Activated T-helper 9 cell treated with anti-CD3 and anti-CD28 coated beads, Interleukin-2, amount 50 U/mL, for 16 hours (primary cell): ENCODE results near the gene CEP104.
A peak's percentile ranks its signal among the peaks of the same experiment; 100 is the strongest.

Experiments
- DNase-seq: peaks from one replicate; pipeline ENCODE4 v3.0.0-alpha.2; 2020; ENCODE audit warnings: low read depth

Gene CEP104

DNA sequence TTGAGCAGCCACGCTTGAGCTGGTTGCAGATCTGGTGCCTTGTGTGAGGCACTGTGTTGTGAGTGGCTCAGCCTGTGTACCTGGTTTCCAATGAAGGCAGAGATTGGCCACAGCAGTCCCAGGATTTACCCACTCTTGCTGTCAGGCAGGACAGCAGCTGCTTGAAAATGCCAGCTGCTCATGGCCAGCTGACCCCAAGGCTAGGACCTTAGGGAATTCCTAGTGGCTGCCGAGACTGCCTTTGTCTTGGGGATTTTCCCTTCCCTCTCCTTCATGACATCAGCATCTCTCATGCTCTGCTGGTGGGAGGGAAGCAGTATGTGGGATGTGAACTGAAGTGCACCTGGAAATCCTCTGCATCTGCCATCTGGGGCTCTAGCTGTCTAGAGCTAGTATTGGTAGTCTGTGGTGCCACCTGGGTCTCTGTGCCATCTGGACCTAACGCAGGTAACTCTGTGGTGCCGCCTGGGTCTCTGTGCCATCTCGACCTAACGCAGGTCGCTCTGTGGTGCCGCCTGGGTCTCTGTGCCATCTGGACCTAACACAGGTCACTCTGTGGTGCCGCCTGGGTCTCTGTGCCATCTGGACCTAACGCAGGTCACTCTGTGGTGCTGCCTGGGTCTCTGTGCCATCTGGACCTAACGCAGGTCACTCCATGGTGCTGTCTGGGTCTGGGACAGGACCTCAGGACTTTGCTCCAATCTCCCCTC is 56.9 kb downstream of the CEP104 start:
- DNase-seq, result no peak

DNA sequence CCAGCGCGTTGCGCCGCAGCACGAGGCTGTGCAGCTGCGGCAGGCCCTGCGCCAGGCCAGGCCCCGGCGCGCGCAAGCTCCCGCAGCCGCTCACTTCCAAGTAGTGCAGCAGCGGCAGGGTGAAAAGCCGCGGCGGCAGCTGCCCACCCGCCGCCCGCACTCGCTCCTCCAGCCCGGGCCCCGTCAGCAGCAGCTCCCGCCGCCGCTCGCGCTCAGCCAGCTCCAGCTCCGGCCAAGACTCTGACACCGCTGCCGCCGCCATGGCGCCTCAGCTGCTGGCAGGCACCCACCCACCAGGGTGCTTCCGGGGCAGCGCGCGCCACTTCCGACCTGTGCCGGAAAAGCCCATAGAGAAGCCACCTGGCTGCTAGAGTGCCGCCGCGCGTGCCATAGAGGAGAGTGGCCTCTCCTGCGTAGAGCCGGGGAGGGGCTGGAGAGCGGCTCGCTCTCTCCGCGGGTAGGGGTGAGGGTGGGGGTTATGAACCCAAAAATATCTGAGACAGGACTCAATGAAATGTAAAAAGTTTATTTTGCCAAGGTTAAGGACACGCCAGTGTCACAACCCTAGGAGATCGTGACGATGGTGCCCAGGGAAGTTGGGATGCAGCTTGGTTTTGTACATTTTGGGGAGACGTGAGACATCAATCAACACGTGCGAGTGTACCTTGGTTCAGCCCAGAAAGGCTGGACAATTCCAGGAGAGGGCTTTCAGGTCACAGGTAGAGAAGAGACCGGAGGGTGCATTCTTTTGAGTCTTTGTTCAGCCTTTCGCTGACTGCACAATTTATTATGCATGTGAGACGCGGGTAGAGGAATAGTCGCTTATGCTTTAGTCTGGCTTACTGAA is 60.6 kb downstream of the CEP104 start, which contains the start of gene LRRC47:
Gene LRRC47 (minus strand): TSS at position 284 of the 847 bp plus-strand sequence. CDS start 22 bp downstream, at position 262.
- peak; percentile 92 for DNase-seq

DNA sequence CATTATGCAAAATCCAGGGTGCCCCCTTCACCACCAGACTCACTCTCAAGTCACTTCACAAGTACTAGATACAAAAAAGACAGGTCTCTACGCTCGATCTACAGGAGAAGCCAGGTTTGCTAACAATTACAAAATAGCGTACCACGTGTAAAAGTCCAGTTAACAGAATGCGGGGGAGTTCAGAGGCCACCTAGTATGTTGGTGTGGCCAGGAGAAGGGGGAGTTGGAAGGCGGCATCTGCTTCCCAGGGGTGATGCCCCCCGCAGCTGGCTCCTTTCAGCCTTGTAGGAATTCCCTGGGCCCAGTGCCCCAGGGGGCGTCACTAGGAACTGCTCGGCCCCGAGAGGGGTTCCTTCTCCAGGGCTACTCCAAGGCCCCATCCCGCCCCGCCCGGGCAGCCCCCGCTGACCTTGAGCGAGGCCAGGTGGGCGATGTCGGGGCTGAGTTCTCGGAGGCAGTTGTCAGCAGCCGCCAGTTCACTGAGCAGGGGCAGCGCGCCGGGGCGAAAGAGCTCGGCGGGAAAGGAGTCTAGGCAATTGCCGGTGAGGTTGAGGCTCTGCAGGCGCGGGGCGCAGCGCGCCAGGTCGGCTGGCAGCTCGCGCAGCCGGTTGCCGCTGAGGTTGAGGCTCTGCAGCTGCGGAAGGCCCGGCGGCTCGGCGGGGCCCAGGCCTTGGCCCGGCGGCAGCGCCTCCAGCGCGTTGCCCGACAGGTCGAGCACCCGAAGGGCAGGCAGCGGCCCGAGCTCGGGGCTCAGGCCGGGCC is 61.4 kb downstream of the CEP104 start:
- DNase-seq, result no peak

DNA sequence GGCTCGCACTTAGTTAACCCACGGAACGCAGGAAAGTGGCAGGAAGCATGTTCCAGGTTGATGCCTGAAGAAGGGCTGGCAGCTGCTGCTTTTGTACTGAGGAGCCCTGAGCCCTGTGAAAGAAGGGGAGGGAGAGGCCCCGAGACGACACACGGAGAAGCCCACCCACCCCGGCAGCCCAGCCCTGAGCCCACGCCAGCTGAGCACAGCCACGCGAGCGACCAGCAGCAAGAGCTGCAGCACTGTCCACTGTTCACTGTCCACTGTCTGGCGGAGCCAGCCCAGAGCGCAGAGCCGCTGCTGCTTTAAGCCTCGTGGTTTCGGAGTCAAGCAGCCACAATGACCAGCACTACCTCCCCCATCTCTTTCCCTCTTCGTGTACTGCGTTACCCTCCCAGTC is 66.1 kb downstream of the CEP104 start:
- DNase-seq, result no peak

DNA sequence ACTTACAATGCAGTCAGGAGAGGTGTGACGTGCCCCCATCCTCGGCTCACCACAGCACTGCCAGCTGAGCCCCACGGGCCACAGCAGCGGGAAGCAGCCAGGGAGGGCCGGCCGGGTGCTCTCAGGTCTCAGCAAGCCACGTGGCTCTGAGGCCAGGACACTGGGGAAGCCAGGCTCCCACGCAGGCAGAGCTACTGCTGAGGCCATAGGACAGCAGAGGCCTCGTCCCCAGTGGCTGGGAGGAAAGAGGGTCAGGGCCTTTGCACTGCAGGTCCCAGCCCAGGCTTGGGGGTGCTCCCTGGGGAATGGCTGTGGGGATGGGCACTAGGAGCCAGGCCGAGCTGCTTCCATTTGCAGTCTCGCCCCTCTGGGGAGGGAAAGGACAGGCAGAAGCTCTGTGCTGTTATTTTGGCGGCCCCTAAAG is 66.5 kb downstream of the CEP104 start:
- DNase-seq, result no peak

DNA sequence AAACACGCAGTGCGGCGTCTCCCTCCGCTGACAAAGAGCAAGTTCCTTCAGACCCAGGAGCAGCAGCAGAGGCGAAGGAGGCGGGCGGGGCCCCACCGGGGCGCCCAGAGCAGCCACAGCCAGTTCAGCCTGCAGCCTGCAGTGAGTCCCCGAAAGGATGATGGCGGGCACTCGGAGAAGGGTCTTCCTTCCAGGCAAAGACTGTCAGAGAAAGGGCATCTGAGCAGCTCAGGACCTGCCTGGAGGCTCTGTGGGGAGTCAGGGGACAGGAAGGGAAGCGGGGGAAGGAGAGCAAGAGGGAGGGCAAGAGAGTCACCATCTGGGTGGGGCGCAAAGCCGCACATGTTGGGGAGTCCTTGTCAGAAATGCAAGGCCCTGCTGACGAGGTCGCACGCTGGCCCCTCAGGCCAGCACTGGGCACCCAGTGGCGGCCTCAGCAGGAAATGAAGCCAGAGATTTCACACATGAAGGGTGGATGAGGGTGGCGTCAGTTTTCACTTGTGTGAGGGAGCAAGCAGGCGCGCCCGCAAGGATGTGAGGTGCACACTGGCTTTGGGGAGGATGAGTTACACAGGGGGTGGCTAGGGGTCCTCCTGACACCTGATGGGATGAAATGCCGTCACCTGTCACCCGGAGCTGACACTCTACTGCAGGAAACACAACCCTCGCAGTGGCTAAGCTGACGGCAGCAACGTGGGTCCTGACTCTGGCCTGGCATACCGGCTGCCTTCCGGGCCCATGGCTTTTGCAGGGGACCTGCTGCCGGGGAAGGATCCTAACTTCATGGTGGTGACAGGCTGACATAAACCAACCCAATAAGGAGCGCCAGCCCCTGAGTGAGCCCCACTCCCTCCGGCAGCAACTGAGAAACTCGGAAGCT is 67.3 kb downstream of the CEP104 start:
- no peak for DNase-seq

DNA sequence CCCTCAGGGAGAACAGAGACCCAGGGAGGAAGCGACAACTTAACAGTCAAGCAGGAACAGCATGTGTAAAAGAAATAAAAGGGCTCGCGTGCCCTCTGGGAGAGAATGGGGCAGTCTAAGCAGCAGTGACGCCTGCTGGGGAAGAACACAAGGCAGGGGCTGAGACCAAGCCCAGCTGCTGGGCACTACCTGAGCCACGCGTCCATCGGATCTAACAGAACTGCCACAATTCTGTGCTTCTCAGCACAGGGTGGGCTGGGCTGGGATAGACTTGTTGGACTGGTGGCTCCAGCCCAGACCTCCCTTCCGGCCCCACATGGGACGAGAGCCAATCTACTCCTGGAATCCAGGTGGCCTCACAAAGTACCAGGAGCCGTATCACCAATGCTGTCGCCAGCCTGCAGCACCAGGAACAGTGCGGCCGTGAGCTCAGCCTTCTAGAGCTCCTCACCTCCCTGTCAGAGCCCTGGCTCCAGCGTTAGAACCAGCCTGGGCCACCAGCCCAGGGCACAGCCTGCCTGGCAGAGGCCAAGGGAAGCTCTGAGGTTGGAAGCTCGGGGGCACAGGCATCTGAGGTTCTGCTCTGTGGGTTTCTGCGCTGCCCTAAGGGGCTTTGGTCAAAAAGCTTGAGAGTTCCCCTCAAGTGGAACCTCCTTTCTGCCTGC is 68.1 kb downstream of the CEP104 start:
- DNase-seq, result no peak

DNA sequence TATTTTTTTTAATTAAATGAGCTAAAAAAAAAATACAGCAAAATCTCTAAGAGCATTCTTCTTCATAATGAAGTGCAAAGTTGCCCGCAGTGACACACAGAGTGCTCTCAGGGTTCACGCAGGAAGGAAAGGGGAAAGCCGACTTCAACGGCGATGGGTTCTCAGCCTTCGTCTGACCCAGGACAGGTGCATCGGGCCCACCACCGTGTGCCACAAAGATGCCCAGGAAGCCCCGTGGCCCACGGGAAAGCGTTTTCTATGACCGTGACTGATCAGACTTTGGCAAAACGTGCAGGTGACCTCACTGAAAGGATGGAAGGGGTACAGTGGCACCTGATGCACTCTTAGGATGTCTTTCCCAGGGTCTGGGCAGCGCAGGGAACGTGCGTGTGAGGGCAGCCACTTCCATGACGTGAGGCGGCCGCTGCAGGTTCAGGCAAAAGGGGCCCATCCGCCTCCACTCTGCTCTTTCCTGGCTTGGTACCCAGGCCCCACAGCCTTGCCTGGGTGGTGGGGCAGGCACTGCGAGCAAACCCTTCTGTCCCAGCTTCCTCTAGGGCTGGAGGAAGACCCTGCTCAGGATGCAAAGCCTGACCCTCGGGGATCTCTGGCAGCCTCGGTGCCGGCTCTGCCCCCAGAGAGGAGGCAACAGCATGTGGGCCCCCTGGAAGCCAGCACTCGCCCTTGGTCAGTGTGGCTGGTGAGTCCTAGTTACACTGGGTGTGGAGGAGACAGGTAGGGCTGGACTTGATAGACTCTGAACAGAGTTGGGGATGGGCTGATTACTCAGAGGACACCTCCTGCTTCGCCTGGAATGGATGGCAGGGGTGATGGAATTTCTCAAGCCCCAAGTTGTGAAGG is 69.0 kb downstream of the CEP104 start:
- no peak for DNase-seq

DNA sequence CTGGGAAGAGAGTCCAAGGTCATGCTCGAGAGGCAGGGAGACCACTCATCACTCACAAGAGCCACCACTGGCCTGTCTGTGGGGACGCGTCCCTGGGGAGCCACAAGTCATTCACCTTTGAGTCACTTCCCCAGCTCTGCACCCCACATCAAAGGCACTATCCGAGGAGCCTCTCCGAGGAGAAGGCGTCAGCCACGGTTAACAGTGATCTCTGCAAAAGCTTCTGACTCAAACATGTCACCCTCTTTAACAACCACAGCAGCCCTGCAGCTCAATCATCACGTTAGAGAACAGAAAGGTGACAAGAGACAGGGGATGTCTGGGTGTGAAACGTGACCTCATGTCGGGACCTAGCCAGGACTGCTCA is 69.7 kb downstream of the CEP104 start:
- DNase-seq, result no peak

DNA sequence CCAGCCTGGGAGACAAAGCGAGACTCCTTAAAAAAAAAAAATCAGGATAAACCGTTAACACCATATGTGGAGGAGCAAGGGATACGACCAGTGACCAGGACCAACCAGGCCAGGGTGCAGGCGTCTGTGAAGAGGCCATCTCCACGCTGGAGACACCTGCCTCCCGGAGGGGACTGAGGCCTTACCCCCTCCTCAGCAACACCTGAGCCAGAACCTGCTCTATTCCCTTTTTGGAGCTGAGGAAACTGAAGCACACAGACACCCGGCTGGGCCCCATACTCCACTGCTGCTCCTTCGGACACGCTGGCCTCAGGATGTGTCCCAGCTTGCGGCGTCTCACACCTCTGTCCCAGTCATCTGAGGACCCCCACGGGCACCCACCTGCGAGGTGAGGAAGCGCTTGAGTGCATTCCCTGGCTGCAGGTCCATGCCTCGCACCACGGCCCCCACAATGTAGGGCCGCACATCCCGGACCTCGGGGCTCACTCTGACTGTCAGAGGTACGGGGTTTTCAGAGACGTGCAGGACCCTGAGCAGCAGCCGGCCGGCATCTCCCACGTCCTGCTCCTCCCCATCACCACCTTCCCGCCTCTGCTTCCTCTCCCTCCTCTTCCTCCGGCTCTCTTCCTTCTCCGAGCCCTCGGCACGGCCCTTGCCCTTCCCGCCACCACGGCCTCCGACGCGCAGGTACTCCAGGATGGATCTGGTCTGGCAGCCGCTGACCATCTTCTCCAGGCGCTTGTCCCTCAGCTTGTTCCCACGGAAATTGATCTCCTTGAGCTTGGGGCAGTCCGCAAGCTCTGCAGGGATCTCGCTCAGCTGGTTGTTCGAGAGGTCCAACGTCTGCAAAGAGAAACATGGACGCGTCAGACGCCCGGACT is 70.3 kb downstream of the CEP104 start:
- no peak for DNase-seq

DNA sequence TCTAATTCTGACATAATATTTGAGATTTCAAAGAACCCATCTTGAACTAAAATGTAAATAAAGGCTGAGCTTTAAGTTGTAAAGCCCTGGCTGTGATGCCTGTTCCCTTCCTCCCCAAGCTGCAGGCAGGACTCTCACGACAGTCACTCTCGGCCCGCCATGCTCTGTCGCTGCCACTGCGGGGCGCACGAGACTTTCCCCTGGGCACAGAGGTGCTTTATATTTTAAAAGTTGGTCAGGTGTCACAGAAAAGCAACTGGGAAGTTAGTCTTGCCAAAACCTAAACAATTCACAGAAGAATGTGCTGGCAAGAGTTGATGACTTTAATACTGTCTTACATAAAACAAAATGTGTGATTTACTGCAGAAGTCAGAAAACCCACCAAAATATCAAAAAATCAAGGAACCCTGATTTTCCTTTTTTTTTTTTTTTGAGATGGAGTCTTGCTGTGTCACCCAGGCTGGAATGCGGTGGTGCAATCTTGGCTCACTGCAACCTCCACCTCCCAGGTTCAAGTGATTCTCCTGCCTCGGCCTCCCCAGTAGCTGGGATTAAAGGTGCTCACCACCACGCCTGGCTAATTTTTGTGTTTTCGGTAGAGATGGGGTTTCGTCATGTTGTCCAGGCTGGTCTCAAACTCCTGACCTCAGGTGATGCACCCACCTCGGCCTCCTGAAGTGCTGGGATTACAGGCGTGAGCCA is 71.4 kb downstream of the CEP104 start:
- no peak for DNase-seq

DNA sequence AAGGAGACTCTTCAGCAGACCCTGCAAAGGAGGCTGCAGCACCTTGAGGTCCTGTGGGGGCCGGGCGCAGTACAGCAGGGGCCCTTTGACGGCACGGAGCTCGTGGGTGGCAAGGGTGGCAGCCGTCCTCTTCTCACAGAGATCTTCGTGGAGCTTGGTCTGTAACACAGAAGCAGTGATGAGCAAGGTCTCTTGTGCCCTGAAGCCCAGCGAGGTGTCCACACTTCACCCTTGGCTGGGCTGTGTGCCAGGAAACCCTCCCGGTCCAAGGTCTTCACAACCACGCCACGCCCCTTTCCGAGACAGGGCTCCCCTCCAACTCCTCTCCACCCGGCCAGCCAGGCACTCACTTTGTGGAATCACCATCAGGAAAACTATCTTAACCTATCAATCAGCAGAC is 72.0 kb downstream of the CEP104 start:
- no peak for DNase-seq

DNA sequence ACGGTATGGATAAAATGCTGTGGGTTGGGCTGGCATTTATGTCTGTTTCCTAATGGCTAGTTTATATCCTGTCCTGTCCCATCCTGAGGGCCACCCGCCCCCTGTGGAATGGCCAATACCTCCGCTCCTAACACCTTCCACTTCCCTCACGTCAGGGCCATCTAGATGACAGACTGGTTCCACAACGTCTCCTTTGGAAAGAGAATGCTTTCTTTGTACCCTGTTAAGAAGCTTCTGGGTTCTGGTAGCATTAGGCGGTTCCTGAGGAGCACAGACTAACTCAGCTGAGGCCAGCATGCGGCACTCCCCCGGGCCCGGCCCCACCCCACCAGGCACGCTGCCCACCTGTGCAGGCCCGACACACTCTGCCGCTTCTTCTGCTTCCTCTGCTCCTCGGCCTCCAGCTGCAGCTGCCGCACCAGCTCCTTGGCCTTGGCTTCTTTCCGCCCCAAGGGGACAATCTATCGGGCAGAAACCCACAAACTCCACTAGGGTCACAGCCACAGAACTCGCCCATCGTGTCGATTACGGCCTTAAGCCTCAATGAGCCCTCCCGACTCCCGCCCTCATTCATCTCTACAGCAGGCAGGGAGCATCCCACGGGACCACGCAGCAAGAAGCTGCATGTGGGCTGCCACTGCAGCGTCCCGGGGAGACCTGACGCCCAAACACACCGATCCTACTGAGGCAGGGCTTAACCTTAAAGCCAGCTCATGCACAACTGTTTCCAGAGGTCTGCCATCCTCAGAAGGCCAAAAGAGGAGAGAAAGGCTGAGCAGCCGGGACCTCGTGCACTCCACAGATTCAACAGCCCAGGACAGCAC is 73.1 kb downstream of the CEP104 start:
- DNase-seq, result no peak

DNA sequence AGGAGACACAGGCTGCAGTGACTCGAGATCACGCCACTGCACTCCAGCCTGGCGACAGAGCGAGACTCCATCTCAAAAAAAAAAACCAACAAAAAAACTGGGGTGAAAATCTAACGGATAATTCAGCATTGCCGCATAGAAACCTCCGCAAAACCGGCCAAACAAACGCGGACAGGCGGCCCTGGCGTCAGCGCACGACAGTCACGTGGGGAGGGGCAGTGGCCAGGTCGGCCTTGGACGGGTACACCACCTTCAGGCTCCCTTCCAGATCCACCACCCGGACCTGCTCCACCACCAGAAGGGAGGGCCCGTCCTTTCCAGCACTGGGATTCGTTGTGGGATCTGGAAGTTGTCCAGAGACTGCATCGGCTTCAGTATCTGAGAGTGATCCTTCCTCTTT is 76.1 kb downstream of the CEP104 start:
- no peak for DNase-seq

DNA sequence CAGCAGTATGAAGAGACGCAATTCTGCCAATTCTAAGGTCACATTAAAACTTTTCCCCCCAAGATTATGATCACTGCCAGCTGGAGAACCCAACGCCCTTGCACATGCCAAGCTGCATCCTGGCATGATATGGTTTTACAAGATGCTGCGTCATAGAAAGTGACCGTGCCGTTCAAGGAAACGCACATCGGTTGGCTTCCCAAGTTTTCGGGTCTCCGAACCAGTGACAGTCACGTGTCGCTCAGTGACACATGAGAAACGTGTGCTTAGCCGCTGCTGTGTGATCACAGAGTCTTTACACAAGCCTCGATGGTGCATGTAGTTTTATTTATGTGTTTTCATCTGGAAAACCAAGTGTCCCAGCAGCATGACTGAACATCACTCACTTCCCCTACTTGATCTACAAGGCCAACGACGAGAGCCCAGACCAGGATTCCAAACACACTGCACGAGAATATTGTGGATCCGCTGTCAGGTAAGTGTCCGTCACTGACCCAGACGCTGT is 77.0 kb downstream of the CEP104 start:
- DNase-seq, result no peak

DNA sequence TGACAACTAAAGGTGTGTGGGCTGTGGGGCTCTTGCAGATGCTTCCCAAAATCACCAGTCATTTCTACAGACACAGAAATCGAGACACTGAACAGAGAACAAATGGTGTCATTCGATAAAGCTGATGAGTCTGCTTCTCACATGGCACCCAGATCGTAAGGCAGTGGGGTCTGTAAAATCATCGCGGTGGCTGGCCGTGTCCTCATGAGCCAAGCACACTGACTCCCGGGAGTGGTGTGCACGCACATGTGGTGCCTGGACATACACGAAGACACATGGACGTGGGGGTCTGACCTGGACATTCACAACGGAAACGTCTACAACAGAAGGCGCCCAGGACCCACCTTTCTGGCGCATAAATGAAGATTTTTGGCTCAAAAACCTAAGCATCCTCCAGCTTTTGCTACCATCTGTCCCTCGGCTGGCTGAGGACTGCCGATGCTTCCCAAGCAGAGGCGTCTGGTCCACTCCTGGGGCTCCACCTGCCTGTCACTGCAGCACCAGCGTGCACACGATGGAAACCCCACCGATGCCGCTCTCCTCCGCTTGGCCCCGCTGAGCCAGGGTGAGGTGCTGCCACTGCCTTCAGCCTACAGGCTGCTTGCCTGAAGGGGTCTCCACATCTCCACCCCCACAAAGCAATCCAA is 77.6 kb downstream of the CEP104 start:
- DNase-seq, result no peak
